Measurements from ENCODE around the gene TAAR8.

TAAR8 gene

GRCh38 chr6:132570221-132570777, 17.8 kb downstream of the TAAR8 start, which contains the start of gene TAAR6:
Gene TAAR6 (plus strand): TSS chr6:132570322. CDS start chr6:132570322, 0 bp downstream.
- no peak within 1 kb of the TSS for H3K4me3 ChIP-seq (ENCODE audit: low read depth, low read length)
- in situ Hi-C loops (cut with HindIII; ENCODE audit: low pct_ligation_motif_present, low sequenced_read_pairs), result no loop called here
- DNase-seq, result no peak
- H3K27me3 ChIP-seq (replicated peaks), result peaks cover 6% of the 10 kb centered on the region
- H3K36me3 ChIP-seq (replicated peaks), result no peaks in the 10 kb centered on the region
- TF ChIP-seq, protein P1, sequence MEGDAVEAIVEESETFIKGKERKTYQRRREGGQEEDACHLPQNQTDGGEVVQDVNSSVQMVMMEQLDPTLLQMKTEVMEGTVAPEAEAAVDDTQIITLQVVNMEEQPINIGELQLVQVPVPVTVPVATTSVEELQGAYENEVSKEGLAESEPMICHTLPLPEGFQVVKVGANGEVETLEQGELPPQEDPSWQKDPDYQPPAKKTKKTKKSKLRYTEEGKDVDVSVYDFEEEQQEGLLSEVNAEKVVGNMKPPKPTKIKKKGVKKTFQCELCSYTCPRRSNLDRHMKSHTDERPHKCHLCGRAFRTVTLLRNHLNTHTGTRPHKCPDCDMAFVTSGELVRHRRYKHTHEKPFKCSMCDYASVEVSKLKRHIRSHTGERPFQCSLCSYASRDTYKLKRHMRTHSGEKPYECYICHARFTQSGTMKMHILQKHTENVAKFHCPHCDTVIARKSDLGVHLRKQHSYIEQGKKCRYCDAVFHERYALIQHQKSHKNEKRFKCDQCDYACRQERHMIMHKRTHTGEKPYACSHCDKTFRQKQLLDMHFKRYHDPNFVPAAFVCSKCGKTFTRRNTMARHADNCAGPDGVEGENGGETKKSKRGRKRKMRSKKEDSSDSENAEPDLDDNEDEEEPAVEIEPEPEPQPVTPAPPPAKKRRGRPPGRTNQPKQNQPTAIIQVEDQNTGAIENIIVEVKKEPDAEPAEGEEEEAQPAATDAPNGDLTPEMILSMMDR (IDR thresholded peaks at IDR 0.05; ENCODE audit: low read depth, low read length, missing control alignments), result no peak
- no peak within 1 kb of the TSS for H3K27ac ChIP-seq

GRCh38 chr6:132571774-132572173, 19.3 kb downstream of the TAAR8 start:
- DNase-seq, result no peak
- no peak overlapping the region for H3K4me3 ChIP-seq (ENCODE audit: low read depth, low read length)
- in situ Hi-C loops (cut with HindIII; ENCODE audit: low pct_ligation_motif_present, low sequenced_read_pairs), result no loop called here
- TF ChIP-seq, protein P1 (IDR thresholded peaks at IDR 0.05; ENCODE audit: low read depth, low read length, missing control alignments), result no peak
- peaks cover 4% of the 10 kb centered on the region for H3K27me3 ChIP-seq (replicated peaks)
- H3K27ac ChIP-seq, result no peak overlapping the region
- no peaks in the 10 kb centered on the region for H3K36me3 ChIP-seq (replicated peaks)

- in situ Hi-C loops (cut with HindIII; ENCODE audit: low pct_ligation_motif_present, low sequenced_read_pairs), result no loop called here
- DNase-seq, result no peak
- H3K27ac ChIP-seq, result no peak overlapping the region
- no peak overlapping the region for H3K4me3 ChIP-seq (ENCODE audit: low read depth, low read length)
- no peaks in the 10 kb centered on the region for H3K27me3 ChIP-seq (replicated peaks)
- no peaks in the 10 kb centered on the region for H3K36me3 ChIP-seq (replicated peaks)
- TF ChIP-seq, protein P1 (IDR thresholded peaks at IDR 0.05; ENCODE audit: low read depth, low read length, missing control alignments), result no peak
These were observed 32.2 kb downstream of the TAAR8 start for GRCh38 chr6:132584698-132585097.

GRCh38 chr6:132587424-132587823, 35.0 kb downstream of the TAAR8 start:
- H3K4me3 ChIP-seq (ENCODE audit: low read depth, low read length), result no peak overlapping the region
- TF ChIP-seq, protein P1 (IDR thresholded peaks at IDR 0.05; ENCODE audit: low read depth, low read length, missing control alignments), result no peak
- DNase-seq, result no peak
- no peaks in the 10 kb centered on the region for H3K36me3 ChIP-seq (replicated peaks)
- in situ Hi-C loops (cut with HindIII; ENCODE audit: low pct_ligation_motif_present, low sequenced_read_pairs), result no loop called here
- H3K27me3 ChIP-seq (replicated peaks), result no peaks in the 10 kb centered on the region
- H3K27ac ChIP-seq, result no peak overlapping the region

DNA sequence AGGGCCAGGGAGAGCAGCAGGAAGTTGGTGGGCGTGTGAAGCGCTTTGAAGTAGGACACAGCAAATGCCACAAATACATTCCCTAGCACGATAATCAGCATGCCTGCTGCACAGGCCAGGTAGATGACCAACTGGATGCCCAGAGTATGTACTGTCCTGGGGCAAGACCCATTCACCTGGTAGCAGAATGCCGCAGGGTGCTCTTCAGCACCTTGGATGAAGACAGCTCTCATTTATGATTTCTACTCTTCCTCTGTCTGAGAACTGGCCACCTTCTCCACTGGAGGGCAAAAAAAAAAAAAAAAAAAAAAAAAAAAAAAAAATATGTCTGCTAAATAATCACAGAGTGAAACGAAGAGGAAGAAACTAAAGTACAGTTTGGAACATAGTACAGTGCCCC, 37.0 kb downstream of the TAAR8 start, which contains the start of gene TAAR5:
TAAR5 (minus strand) TSS at position 288 of the 400 bp plus-strand sequence; CDS start at position 233, 55 bp downstream.
- no peak within 1 kb of the TSS for H3K4me3 ChIP-seq (ENCODE audit: low read depth, low read length)
- H3K27ac ChIP-seq, result no peak within 1 kb of the TSS
- in situ Hi-C loops (cut with HindIII; ENCODE audit: low pct_ligation_motif_present, low sequenced_read_pairs), result no loop called here
- H3K27me3 ChIP-seq (replicated peaks), result no peaks in the 10 kb centered on the region
- DNase-seq, result no peak
- H3K36me3 ChIP-seq (replicated peaks), result no peaks in the 10 kb centered on the region
- TF ChIP-seq, protein P1 (IDR thresholded peaks at IDR 0.05; ENCODE audit: low read depth, low read length, missing control alignments), result no peak

DNA sequence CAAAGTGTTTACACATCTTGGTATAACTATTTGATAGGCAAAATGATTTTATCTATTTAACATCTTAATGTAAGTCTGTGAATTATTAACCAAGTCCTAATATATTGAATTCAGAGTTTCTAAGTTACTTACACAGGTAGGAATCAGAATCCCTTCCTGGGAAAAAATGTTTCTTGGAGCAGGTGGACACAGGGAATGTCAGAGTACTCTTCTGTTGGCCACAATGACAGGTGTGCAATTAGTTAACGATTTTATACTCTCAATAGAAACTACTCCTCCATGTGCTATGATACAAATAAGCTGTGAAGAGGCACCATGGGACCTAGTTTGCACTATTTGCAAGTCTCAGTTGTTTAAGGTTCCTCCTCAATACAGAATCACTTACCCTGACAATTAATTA, 37.9 kb downstream of the TAAR8 start:
- Histone ChIP-seq H3K27me3 (replicated peaks) (no peaks in the 10 kb centered on the region), H3K4me3 (ENCODE audit: low read depth, low read length) (no peak overlapping the region), H3K27ac (no peak overlapping the region), H3K36me3 (replicated peaks) (no peaks in the 10 kb centered on the region)
- DNase-seq, result no peak
- in situ Hi-C loops (cut with HindIII; ENCODE audit: low pct_ligation_motif_present, low sequenced_read_pairs), result no loop called here
- TF ChIP-seq, protein P1 (IDR thresholded peaks at IDR 0.05; ENCODE audit: low read depth, low read length, missing control alignments), result no peak
